Epidermal melanocyte (primary cell): ENCODE data around the gene TMEM109.
A peak's percentile ranks its signal among the peaks of the same experiment; 100 is the strongest.

Experiments used
- DNase-seq: peaks from one replicate; pipeline ENCODE4 v3.0.0; 2011; ENCODE audit warnings: low spot score; ENCODE audit not compliant: insufficient read length

TMEM109 gene

DNA sequence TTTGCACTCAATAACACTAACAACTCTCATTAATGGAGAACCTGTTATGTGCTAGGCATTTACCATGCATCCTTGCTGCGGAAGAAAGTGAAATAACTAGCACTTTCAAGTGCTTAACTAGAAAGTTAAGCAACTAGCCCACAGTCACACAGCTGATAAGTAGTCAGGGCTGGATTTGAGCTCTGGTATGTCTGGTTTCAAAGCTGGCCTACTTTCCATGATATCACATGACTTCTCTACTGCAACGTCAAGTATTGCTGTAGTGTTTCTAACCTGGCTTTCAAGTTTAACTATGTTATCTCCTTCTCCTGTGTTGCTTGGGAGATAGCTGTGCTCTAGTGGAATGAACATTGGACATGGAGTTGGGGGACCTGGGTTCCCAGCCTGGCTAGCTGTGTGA is 25.9 kb downstream of the TMEM109 start:
- DNase-seq: no peak

DNA sequence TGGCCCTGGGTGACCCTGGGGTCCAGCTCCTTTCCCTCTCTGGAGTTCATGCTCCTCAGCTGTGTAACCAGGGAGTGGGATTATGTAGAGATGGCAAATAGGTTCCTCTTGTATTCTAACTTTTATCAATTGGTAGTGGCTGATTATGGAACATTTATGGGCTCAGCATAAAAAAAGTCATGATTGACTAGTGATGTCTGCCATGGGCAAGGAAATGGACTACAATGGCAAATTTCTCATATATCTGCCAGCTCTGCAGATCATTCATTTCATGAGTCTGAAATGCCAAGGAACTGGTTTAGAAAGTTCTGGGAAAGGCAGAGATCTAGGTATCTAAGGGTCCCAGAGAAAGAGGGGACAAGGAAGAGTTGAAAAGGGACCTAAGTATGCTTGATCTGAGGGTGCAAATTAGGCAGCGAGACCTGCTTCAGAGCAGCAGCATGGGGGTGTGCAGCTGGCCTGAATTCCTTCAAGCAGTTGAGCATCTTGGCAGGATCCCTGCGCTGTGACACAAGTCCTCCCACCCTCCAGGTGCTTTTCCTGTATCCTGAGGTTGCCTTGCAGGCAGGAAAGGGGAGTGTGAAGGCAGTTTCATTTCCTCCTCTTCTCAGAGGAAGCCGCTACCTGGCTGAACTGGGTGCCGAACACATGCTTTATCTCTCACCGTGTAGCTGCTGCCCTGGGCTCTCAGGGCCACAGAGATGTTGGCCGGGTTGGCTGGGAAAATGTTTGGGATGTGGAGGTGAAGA is 27.6 kb downstream of the TMEM109 start:
- DNase-seq: no peak

GRCh38 chr11:60942219-60942618 is 28.3 kb downstream of the TMEM109 start:
- no peak for DNase-seq

GRCh38 chr11:60942970-60943565 is 29.1 kb downstream of the TMEM109 start:
- DNase-seq: no peak

DNA sequence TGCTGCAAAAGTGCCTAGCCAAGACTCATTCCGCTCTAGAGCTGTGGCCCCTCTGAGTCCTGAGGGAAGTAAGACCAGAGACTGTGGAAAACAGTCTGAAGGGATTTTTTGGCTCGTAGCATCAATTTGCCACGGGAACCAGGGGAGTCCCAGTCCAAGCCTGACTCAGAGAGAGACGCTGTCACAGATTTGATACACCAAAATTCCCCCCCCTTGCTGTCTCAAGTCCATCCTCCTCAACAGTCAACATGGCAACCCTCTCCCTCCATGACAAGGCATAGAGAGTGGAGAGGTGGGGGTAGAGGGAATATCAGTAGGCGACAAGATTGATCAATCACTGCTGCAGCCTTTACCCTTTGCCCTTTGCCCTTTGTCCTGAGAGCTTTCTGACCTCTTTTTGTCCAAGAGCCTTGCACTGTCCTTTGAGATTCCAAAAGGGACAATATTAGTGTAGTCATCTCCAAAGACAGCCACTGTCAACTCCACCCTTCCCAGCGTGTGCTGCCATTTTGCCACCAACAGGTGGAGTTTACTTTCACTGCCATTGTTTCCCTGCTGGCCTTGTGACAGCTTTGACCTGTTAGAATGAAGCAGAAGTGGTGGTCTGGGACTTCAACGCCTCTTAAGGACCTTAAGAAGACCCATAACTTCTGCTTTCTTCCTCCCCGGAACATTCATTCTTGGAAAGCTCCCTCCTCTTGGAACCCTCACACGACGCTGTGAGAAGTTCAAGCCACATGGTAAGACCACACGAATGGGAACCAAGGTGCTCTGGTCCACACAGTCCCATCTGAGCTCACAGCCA is 30.7 kb downstream of the TMEM109 start:
- no peak for DNase-seq

- no peak for DNase-seq
Measured at GRCh38 chr11:60945295-60945667, 31.3 kb downstream of the TMEM109 start.

- DNase-seq: no peak
Measured at GRCh38 chr11:60946601-60947264, 32.8 kb downstream of the TMEM109 start.

DNA sequence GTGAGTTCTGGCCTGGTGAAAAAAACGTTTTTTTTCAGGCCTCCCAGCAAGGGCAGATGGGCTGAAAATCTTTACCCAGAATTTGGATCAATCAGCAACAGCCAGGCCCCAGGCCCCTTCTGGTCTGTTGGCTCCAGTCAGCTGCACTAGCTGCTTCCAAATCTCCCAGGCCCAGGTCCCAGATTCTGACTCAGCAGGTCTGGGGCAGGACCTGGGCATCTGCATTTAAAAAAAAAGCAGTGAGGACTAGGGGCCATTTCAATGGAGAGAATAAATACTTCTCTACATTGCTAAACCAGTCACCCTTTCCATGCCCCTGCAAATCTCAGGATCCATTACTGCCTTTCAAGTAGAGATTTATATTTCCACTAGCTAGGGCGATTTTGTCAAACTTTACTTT is 33.7 kb downstream of the TMEM109 start:
- DNase-seq: no peak

DNA sequence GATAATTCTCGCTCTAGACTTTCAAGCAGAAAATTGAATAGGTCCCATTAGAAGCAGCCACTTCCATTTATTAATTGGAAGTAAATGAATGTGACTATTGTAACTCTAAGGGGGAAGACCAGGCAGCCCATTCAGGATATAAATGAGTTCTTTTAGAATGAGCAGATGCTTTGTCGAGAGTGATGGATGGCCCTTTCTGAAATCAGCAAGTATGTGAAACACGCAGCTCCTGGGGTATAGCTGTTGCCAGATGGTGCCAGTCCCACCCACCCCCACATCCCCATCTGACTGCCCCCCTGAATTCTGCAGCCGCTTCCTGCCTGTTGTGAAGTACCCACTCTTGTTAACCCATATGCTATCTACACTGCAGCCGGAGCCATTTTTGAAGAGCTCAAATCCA is 34.3 kb downstream of the TMEM109 start:
- peak; percentile 83 for DNase-seq

DNA sequence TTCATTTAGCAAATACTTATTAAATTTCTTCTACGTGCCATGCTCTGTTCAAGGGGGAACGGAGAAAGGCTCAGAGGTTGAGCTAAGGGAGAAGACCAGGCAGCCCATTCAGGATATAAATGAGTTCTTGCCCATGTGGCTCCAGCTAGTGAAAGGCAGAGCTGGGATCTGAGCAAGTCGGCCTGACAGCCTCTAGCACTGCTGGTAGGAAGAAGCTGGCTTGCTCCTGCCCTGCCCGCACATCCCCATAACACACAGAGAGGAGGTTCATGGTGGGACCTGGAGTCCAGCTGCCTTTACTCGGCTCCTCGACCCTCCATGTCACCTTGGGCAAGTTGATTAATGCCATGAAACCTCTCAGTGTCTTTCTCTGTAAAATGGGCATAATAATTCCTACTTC is 36.1 kb downstream of the TMEM109 start:
- no peak for DNase-seq

DNA sequence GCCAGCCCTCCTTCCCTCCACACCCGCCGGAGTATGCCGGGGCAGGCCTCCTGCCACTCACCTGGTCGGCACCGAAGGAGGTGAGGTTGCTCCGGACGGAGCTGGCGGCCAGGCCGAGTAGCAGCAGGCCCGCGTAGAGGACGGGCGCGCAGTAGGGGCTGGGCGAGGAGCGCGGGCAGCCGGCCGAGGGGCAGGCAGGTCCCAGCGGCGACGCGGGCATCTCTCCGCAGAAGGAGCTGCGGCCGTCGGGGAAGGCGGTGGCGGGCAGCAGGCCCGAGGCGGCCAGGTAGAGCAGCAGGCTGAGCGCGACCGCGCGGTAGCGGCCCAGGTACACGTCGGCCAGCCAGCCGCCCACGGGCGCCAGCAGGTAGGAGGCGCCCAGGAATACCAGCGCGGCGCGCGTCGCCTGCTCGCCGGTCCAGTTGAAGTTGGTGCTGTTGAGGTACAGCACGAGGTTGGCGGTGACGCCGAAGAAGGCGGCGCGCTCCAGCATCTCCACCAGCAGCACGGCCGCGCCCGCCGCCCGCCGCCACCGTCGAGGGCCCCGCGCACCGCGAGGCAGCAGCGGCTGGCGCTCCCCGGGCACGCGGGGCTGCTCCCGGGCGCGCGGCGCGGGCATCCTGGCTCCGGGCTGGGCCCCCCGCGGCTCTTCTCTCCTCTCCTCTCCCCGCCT is 37.1 kb downstream of the TMEM109 start:
- no peak for DNase-seq

DNA sequence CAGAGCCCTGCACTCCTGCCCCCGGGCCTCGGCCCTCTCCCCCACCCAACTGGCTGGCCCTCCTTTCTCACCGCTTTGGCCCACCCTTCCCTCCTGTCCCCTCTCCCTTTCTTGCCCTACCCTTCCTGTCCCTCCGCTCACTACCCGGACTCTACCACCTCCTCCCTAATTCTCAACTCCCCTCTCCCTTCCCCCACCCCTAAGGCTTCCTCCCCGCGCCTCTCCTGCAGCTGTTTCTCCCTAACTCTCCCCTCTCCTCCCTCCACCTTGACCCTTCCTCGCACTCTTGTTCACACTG is 37.6 kb downstream of the TMEM109 start:
- no peak for DNase-seq

GRCh38 chr11:60951904-60952741 is 38.2 kb downstream of the TMEM109 start, which contains the start of gene SLC15A3:
Gene SLC15A3, minus strand, starts transcription at chr11:60952176. Its CDS starts 625 bp downstream, at chr11:60951551.
- no peak for DNase-seq

- DNase-seq: no peak
Measured at GRCh38 chr11:60952742-60953170, 38.8 kb downstream of the TMEM109 start.

GRCh38 chr11:60953781-60954180 is 39.8 kb downstream of the TMEM109 start:
- DNase-seq: no peak

- no peak for DNase-seq
Measured at GRCh38 chr11:60954421-60954820, 40.5 kb downstream of the TMEM109 start.

DNA sequence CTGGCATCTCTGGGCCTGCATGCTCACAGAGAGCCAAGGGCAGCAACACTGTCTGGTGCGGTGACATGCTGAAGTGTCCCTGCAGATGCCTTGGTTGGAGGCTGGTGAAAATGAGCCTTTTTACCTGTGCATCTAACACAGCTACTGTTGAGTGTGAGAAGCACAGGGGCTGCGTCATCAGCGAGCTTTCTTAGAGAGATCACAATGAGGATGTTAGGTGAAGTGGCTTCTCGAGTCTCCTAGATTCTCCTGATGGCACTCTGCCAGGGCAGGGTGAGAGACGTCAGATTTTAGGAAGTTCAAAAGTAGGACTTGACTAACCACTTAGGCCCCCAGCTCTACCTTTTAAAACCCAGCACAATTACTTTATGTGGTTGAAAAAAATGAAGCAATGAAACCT is 41.6 kb downstream of the TMEM109 start:
- DNase-seq: no peak

GRCh38 chr11:60957188-60957587 is 43.2 kb downstream of the TMEM109 start:
- DNase-seq: no peak

- peak; percentile 44 for DNase-seq
Measured at GRCh38 chr11:60959431-60959830, 45.5 kb downstream of the TMEM109 start.

GRCh38 chr11:60960405-60960804 is 46.4 kb downstream of the TMEM109 start:
- no peak for DNase-seq
